CD14-positive monocyte (primary cell): ENCODE results near the gene HOXB4. TPM values are rescaled to one million over a fixed set of nuclear protein-coding genes. Genes with fewer than 3 reads are reported as not detected.

ENCODE experiments used
- DNase-seq, 3 donors: peaks; one replicate each; pipeline ENCODE4 v3.0.0-alpha.2; 2011 to 2022
- H2AFZ ChIP-seq: 2 replicates; pipeline ENCODE4 v1.6.0; 2012; ENCODE audit warnings: mild to moderate bottlenecking, low read depth, low read length, inconsistent platforms; ENCODE audit not compliant: insufficient read depth, poor library complexity, severe bottlenecking
- H3K27ac ChIP-seq, 2 donors: 1 replicate in 1 of 2; 2 replicates in 1 of 2; pipeline ENCODE4 v1.5.1; 2012 to 2013; ENCODE audit warnings: low read length in 2 of 2, control low read depth in 1 of 2, inconsistent platforms in 1 of 2, low read depth in 1 of 2, mild to moderate bottlenecking in 1 of 2
- H3K27me3 ChIP-seq, 2 donors: one replicate each; pipeline versions ENCODE4 v1.6.0 to v1.6.1; 2011 to 2013; ENCODE audit warnings: low read length in 2 of 2; ENCODE audit not compliant: control insufficient read depth in 2 of 2, insufficient read depth in 2 of 2
- H3K36me3 ChIP-seq, 2 donors: replicated peaks in 1 of 2; 1 replicate in 1 of 2; 2 replicates in 1 of 2; pipeline versions ENCODE4 v1.5.1 to v1.6.1; 2012 to 2013; ENCODE audit warnings: low read length in 2 of 2, control low read depth in 1 of 2, inconsistent platforms in 1 of 2, mild to moderate bottlenecking in 1 of 2; ENCODE audit not compliant: insufficient read depth in 2 of 2, control insufficient read depth in 1 of 2
- H3K4me1 ChIP-seq, 2 donors: 1 replicate in 1 of 2; 2 replicates in 1 of 2; pipeline versions ENCODE4 v1.5.1 to v1.6.1; 2012 to 2013; ENCODE audit warnings: low read length in 2 of 2, control low read depth in 1 of 2, inconsistent platforms in 1 of 2, mild to moderate bottlenecking in 1 of 2, moderate library complexity in 1 of 2; ENCODE audit not compliant: insufficient read depth in 2 of 2, control insufficient read depth in 1 of 2
- H3K4me2 ChIP-seq: replicated peaks from 2 replicates; pipeline ENCODE3; 2012; ENCODE audit warnings: low read length, moderate library complexity, mild to moderate bottlenecking; ENCODE audit not compliant: poor library complexity, severe bottlenecking; ENCODE audit errors: extremely low read depth
- H3K4me3 ChIP-seq, 3 experiments: fragments of 200-600 bp in 1 of 3; sonication (generic) in 1 of 3; replicated peaks in 1 of 3; 1 replicate in 2 of 3; 2 replicates in 1 of 3; pipeline ENCODE4 v1.5.1; 2011 to 2013; ENCODE audit warnings: low read length in 3 of 3, mild to moderate bottlenecking in 3 of 3, control low read depth in 2 of 3, low read depth in 2 of 3, inconsistent platforms in 1 of 3, moderate library complexity in 1 of 3
- H3K79me2 ChIP-seq: 2 replicates; pipeline ENCODE4 v1.6.0; 2012; ENCODE audit warnings: mild to moderate bottlenecking, control low read depth, inconsistent platforms, low read length, moderate library complexity; ENCODE audit not compliant: insufficient read depth
- H3K9ac ChIP-seq: 2 replicates; pipeline ENCODE4 v1.6.0; 2017; ENCODE audit warnings: low read length, mild to moderate bottlenecking; ENCODE audit not compliant: insufficient read depth, poor library complexity, severe bottlenecking
- H3K9me3 ChIP-seq, 2 donors: replicated peaks in 1 of 2; 1 replicate in 1 of 2; 2 replicates in 1 of 2; pipeline versions ENCODE4 v1.5.1 to v1.6.1; 2012 to 2013; ENCODE audit warnings: low read length in 2 of 2, control low read depth in 1 of 2; ENCODE audit not compliant: control insufficient read depth in 1 of 2, insufficient read depth in 1 of 2
- H4K20me1 ChIP-seq: 2 replicates; pipeline ENCODE4 v1.6.0; 2012; ENCODE audit warnings: mild to moderate bottlenecking, low read length, control low read depth, moderate library complexity; ENCODE audit not compliant: insufficient read depth
- H3K27ac Mint-ChIP-seq, 7 donors: one replicate each; pipeline ENCODE4 v1.8.0; 2020; ENCODE audit warnings: mild to moderate bottlenecking in 7 of 7, mixed read lengths in 7 of 7, moderate library complexity in 6 of 7, inconsistent platforms in 2 of 7
- H3K27me3 Mint-ChIP-seq, 3 donors: one replicate each; pipeline ENCODE4 v1.8.0; 2021 to 2022; ENCODE audit warnings: low read depth in 3 of 3, mild to moderate bottlenecking in 3 of 3, mixed read lengths in 3 of 3, moderate library complexity in 3 of 3, inconsistent platforms in 1 of 3
- H3K36me3 Mint-ChIP-seq, 2 donors: one replicate each; pipeline ENCODE4 v1.8.0; 2020; ENCODE audit warnings: mixed read lengths in 2 of 2, inconsistent platforms in 1 of 2, mild to moderate bottlenecking in 1 of 2
- H3K4me1 Mint-ChIP-seq: one replicate; pipeline ENCODE4 v1.8.0; 2020; ENCODE audit warnings: mild to moderate bottlenecking, mixed read lengths
- H3K4me3 Mint-ChIP-seq, 2 donors: one replicate each; pipeline ENCODE4 v1.8.0; 2020; ENCODE audit warnings: mild to moderate bottlenecking in 2 of 2, mixed read lengths in 2 of 2, moderate library complexity in 1 of 2
- H3K9me3 Mint-ChIP-seq, 7 donors: one replicate each; pipeline ENCODE4 v1.8.0; 2020 to 2022; ENCODE audit warnings: mixed read lengths in 7 of 7, mild to moderate bottlenecking in 6 of 7, moderate library complexity in 6 of 7, inconsistent platforms in 2 of 7
- CTCF ChIP-seq: fragments of 200-600 bp; IDR thresholded peaks from one replicate; pipeline ENCODE4 v1.8.0; 2022; ENCODE audit warnings: antibody characterized with exemption, mild to moderate bottlenecking
- WGBS: methylation state at CpG from one replicate; pipeline ENCODE4 v1.1.5; 2013; ENCODE audit warnings: missing lambda C conversion rate; ENCODE audit not compliant: insufficient coverage; 5-methylcytosine and 5-hydroxymethylcytosine counted together
- intact Hi-C, 2 donors: fragments of 100-400 bp; cut with micrococcal nuclease; formaldehyde crosslinking; loops; one replicate each; pipeline versions ENCODE4 v1.15.0 to v1.15.1; 2023
- polyA plus RNA-seq, 3 donors: library from polyadenylated mRNA; depleted of rRNA in 1 of 3; unstranded in 2 of 3; stranded (reverse) in 1 of 3; fragments of 300-500 nt in 2 of 3; fragments of >200 nt in 1 of 3; fragmentation: Illumina TruSeq in 2 of 3; gene quantifications; 1 replicate in 2 of 3; 2 replicates in 1 of 3; pipeline ENCODE4 v1.2.3, GENCODE V29; 2012 to 2021

Gene HOXB4
- polyA plus RNA-seq, 3 donors: 0.16 TPM; not detected in 2

DNA sequence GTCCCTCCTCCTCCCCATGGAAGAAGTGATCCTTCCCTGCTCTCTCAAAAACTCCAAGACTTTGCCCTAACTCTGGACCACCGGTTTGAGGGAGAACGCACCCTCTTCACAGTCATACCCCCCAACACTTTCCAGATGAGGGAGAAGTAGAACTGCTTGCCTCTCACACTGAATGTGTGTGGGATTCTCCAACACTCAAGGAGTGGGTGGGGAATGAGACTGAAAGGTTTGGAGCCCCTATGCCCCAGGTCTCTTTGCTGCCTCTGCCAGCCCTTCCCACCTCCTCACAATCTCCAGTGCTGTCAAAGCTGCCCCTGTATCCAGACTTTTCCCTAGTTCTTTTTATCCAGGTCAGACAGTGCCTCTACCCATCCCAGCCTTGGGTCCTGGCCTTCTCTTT, 11.4 kb downstream of the HOXB4 start:
- Histone ChIP-seq H3K9ac (no peak overlapping the region), H4K20me1 (no peaks in the 10 kb centered on the region), H3K4me1 (peaks cover 0 to 4% of the 10 kb centered on the region in 2 donors), H3K4me3 (no peak overlapping the region), H3K27me3 (peaks cover 51 to 93% of the 10 kb centered on the region in 2 donors), H3K79me2 (no peaks in the 10 kb centered on the region), H3K27ac (no peak overlapping the region), H3K36me3 (no peaks in the 10 kb centered on the region), H2AFZ (no peak overlapping the region), H3K9me3 (no peaks in the 10 kb centered on the region), H3K4me2 (no peak overlapping the region)
- Mint-ChIP-seq H3K4me1 (peaks cover 8% of the 10 kb centered on the region), H3K36me3 (peaks cover 2 to 10% of the 10 kb centered on the region in 2 donors), H3K27me3 (peaks cover 18 to 40% (median 22%) of the 10 kb centered on the region in 3 donors), H3K27ac (no peak overlapping the region), H3K4me3 (no peak overlapping the region), H3K9me3 (peaks cover 0 to 10% (median 2%) of the 10 kb centered on the region in 7 donors)
- no peak for TF ChIP-seq CTCF
- intact Hi-C loops: no loop called here
- DNase-seq: no peak
- no CpG with 5 or more reads among the region's 2 CpGs for WGBS

- H3K9me3 ChIP-seq: no peaks in the 10 kb centered on the region
- H3K27ac ChIP-seq: no peak overlapping the region
Measured at GRCh38 chr17:48565925-48566710, 12.0 kb downstream of the HOXB4 start.

More at GRCh38 chr17:48565925-48566710, 12.0 kb downstream of the HOXB4 start:
- no peak for DNase-seq
- H3K9ac ChIP-seq: no peak overlapping the region
- 64% methylated on average over 1 of the region's 4 CpGs for WGBS
- Mint-ChIP-seq H3K4me3 (no peak overlapping the region), H3K4me1 (peaks cover 9% of the 10 kb centered on the region), H3K27ac (no peak overlapping the region), H3K27me3 (peaks cover 23 to 36% (median 26%) of the 10 kb centered on the region in 3 donors), H3K9me3 (peaks cover 0 to 8% (median 2%) of the 10 kb centered on the region in 7 donors), H3K36me3 (peaks cover 2 to 10% of the 10 kb centered on the region in 2 donors)
- peaks cover 50 to 87% of the 10 kb centered on the region in 2 donors for H3K27me3 ChIP-seq
- no peaks in the 10 kb centered on the region for H3K36me3 ChIP-seq
- H4K20me1 ChIP-seq: no peaks in the 10 kb centered on the region
- no peaks in the 10 kb centered on the region for H3K79me2 ChIP-seq
- H3K4me2 ChIP-seq: no peak overlapping the region
- no peak overlapping the region for H3K4me3 ChIP-seq
- no peak overlapping the region for H2AFZ ChIP-seq
- intact Hi-C loops: no loop called here
- peaks cover 0 to 4% of the 10 kb centered on the region in 2 donors for H3K4me1 ChIP-seq
- TF ChIP-seq CTCF: no peak
